GM19452 (cell line): ENCODE data around the gene EZH1.
"Not testable (repeated sequence)": the region's sequence is repeated elsewhere in the genome, so short reads cannot be mapped to it uniquely, and the experiment has no call there.

Experiments
- ATAC-seq: cut with Tn5 transposase; IDR thresholded peaks from one replicate; pipeline ENCODE4 v1.9.1; 2021; ENCODE audit not compliant: unreplicated experiment

EZH1 gene

GRCh38 chr17:42672038-42672437 is 72.8 kb downstream of the EZH1 start:
- ATAC-seq, result no peak

GRCh38 chr17:42670789-42671657 is 73.8 kb downstream of the EZH1 start:
- no peak for ATAC-seq

- ATAC-seq, result no peak
These were observed 74.7 kb downstream of the EZH1 start for GRCh38 chr17:42669977-42670788.

DNA sequence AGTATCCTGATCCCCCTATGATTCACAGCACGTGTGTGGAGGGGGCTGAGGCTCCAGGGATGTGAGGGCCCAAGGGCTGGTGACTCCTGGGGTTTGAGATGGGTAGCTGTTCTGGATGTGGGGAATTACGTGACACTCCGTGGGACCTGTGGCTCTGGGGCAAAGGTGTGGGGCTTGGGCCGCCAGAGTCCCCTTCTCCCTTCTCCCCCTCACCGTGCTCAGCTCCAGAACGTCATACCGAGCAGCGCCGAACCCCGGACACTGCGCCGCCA is 75.2 kb downstream of the EZH1 start:
- no peak for ATAC-seq

- no peak for ATAC-seq
These were observed 77.5 kb downstream of the EZH1 start for GRCh38 chr17:42667088-42667951.

DNA sequence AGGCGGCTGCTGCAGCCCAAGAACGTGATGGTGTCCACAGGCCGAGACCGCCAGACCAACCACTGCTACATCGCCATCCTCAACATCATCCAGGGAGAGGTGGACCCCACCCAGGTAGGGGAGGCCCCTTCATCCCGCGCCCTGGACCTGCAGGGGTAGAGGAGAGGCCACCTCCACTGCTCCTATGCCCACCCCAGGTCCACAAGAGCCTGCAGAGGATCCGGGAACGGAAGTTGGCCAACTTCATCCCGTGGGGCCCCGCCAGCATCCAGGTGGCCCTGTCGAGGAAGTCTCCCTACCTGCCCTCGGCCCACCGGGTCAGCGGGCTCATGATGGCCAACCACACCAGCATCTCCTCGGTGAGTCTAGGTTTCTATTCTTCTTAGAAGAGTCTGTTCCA is 78.7 kb downstream of the EZH1 start:
- not testable (repeated sequence) for ATAC-seq

GRCh38 chr17:42665581-42666001 is 79.2 kb downstream of the EZH1 start:
- ATAC-seq, result no peak

- ATAC-seq, result no peak
These were observed 84.0 kb downstream of the EZH1 start for GRCh38 chr17:42660692-42661345.

- ATAC-seq, result not testable (repeated sequence)
These were observed 84.9 kb downstream of the EZH1 start for GRCh38 chr17:42659932-42660274.

DNA sequence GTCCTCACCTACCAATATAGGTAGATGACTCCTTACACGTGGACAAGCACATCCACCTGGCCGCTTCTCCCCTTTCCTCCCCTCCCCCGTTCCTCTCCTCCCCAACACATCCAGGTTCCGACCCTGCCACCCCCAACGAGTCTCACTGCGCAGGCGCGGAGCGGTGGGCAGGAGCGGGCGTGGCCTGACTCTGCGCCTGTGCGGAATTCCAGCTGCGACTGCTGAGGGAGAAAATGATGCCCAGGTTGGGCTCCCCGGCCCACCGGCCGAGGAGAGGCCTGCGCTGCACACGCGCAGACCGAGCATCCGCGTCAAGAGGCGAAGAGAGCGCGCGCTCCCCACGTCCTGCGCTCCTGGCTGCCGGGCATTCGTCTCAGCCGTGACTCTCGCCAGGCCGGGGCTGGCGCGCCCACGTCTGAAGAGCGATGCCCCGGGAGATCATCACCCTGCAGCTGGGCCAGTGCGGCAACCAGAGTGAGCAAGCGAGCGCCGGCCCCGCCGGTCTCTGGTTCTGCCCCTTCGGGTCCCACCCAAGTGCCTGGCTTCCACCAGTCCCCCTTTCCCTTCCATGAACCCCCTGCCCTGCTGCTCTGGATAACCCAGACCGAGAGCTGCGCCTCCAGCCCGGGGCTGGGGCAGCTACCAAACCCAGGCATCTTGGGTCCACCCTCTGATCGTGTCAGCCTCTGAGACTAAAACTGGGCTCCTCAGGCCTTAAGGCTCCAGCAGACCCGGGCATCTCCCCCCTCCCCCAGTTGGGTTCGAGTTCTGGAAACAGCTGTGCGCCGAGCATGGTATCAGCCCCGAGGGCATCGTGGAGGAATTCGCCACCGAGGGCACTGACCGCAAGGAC is 85.5 kb downstream of the EZH1 start, which contains the start of gene TUBG2:
TUBG2 (plus strand) TSS at position 206 of the 853 bp plus-strand sequence; CDS start at position 426, 220 bp downstream.
- no peak for ATAC-seq

DNA sequence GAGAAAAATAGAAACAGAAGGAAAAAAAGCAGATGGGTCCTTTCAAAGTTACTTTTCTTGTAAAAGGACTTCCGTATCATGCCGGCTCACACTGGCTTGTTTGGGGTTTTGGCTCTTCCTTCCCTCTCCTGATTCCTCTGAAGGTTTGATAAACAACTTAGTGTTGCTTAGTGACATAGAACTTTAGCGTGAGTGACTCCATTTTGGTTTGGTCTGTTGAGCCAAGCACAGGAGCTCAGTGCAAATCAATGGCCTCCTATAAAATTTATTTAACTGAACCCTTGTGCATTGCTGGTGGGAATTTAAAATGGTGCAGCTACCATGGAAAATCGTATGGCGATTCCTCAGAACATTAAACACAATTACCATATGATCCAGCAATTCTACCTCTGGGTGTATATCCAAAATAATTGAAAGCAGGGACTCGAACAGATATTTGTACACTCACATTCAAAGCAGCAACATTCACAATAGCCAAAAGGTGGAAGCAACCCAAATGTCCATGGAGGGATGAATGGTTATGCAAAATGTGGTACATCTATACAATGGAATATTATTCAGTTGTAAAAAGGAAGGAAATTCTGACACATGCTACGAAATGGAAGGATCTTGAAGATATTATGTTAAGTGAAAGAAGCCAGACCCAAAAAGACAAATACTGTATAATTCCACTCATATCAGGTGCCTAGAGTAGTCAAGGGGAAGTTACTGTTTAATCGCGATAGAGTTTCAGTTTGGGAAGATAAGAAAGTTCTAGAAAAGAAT is 86.8 kb downstream of the EZH1 start:
- no peak for ATAC-seq

GRCh38 chr17:42655528-42655927 is 89.3 kb downstream of the EZH1 start:
- no peak for ATAC-seq

DNA sequence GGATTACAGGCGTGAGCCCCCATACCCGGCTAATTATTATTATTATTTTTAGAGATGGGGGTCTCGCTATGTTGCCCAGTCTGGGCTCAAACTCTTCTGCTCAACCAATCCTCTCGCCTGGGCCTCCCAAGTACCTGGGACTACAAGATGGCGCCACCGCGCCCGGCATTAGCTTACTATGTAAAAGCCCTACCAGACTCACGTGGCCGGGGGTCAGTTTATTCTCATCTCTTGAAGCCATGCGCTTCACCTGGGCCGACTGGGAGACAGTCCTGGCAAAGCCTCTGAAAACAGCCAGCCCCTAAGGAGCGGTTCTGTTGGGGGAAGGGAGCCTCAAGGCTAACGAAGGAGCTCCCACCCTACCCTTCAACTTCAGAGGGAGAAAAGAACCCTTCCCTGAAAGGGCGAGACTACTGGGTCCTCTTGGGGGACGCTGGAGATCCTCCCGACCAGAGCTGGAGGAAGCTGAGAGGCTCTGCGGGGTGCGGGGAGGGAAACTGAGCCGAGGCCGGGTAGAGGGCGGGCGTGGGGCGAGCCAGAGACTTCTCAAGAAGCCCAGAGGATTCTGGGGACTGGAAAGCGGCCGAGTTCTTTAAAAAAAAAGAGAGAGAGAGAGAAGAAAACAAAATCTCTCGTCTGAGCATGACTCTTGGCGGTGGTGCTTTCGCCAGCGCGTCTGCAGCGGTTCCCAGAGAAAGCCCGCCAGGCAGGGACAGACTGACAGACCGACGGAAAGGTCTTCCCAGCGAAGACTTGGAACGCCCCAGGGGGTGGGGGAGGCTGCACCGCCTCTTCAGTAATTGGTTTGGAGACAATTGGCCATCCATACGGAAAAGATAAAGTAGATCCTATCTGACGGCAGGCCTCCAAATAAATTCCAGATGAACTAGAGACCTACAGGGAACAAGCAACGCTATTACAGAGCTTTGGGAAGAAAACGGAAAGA is 91.4 kb downstream of the EZH1 start:
- no peak for ATAC-seq

GRCh38 chr17:42651392-42651791 is 93.4 kb downstream of the EZH1 start:
- ATAC-seq, result no peak
